ENCODE data around the gene ERCC8.

ERCC8 gene

DNA sequence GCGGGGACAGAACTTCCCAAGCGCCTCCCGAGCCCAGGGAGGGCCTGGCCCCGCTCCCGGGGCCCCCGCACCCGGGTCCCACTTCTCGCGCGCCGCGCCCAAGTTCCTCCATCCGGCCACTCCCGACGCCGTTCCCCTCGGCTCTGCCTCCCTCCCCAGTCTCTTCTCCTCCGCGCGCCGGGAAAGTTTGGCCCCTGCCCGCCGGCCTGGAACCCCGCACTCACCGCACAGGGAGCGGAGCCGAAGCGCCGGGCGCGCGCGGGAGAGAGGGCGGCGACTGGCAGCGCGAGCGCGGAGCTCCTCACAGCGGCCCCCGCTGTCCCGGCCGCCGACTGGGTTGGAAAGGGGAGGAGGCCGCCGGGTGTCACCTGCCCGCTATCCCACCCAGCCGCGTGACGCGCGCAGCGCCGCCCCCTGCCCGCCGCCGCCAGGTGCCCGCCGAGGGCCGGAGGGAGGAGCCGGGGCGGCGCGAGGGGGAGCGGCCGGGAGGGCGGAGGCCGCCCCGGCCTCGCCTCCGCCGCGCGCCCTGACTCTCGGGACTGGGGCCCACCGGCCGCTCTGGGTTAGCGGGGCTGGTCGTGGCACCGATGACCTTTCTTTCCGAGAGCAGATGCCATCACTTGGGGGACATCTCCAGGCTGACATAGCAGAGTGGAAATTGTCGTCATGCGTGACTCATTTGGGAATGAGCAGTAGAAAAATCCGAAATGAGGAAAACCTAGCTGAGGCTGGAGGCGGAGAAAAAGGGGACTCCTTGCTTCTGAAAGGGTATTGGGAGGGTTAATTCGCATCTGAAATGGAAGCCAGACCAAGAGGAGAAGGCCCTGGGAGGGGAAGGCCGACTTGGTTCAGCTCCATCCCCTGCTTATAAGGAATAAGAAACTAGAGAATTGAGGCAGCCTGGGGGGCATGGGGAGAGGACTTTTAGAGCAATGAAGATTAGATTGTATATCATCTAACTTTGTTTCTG lies 100.6 kb downstream of the ERCC8 start, which contains the start of gene ELOVL7 (continued):
- TF ChIP-seq ZNF157 (tag by site-specific recombination; IDR thresholded peaks at IDR 0.05) (no peak), ZNF391 (tag by site-specific recombination; IDR thresholded peaks at IDR 0.05; ENCODE audit: borderline replicate concordance, low read depth) (0 out of 2 replicates have a peak, but pooled peaks have one; percentile 56), ZSCAN23 (tag by site-specific recombination; IDR thresholded peaks at IDR 0.05) (no peak; the same call in 1 of the 2 replicates), ZNF202 (tag by site-specific recombination; IDR thresholded peaks at IDR 0.05; ENCODE audit: borderline replicate concordance) (no peak), GLIS2 (tag by site-specific recombination; IDR thresholded peaks at IDR 0.05) (peak; percentile 65), KLF16 (tag by site-specific recombination; IDR thresholded peaks at IDR 0.05) (no peak), ZNF701 (tag by site-specific recombination; IDR thresholded peaks at IDR 0.05) (0 out of 2 replicates have a peak, but pooled peaks have one; percentile 45), ZSCAN30 (tag by site-specific recombination; IDR thresholded peaks at IDR 0.05) (peak; percentile 77), SP2 (tag by site-specific recombination; IDR thresholded peaks at IDR 0.05) (no peak; the same call in 1 of the 2 replicates), ZNF266 (tag by site-specific recombination; IDR thresholded peaks at IDR 0.05; ENCODE audit: low read depth) (no peak), SCRT1 (tag by site-specific recombination; IDR thresholded peaks at IDR 0.05; ENCODE audit: borderline replicate concordance) (no peak), ZNF600 (tag by site-specific recombination; IDR thresholded peaks at IDR 0.05) (peak; percentile 11; the same call in 1 of the 2 replicates), ZNF510 (tag by site-specific recombination; IDR thresholded peaks at IDR 0.05; ENCODE audit: insufficient replicate concordance) (no peak), ZFP37 (tag by site-specific recombination; IDR thresholded peaks at IDR 0.05) (no peak), ZNF274 (IDR thresholded peaks at IDR 0.05; ENCODE audit: low read length) (no peak), ZNF274 (tag by site-specific recombination; IDR thresholded peaks at IDR 0.05; ENCODE audit: borderline replicate concordance) (no peak), ZBTB20 (tag by site-specific recombination; IDR thresholded peaks at IDR 0.05) (peak; percentile 99), YY2 (tag by site-specific recombination; IDR thresholded peaks at IDR 0.05) (no peak), BCL11A (tag by site-specific recombination; IDR thresholded peaks at IDR 0.05; ENCODE audit: low read depth) (no peak), ZBTB7A (tag by site-specific recombination; IDR thresholded peaks at IDR 0.05; ENCODE audit: low read depth) (no peak; the same call in 1 of the 2 replicates), GLI4 (tag by site-specific recombination; IDR thresholded peaks at IDR 0.05) (no peak), ZNF654 (tag by site-specific recombination; IDR thresholded peaks at IDR 0.05; ENCODE audit: low read depth) (no peak), ZNF501 (tag by site-specific recombination; IDR thresholded peaks at IDR 0.05) (peak; percentile 39; the same call in 1 of the 2 replicates), ZNF433 (tag by site-specific recombination; IDR thresholded peaks at IDR 0.05; ENCODE audit: low read depth) (no peak), ZNF214 (tag by site-specific recombination; IDR thresholded peaks at IDR 0.05; ENCODE audit: borderline replicate concordance) (no peak), ZNF473 (tag by site-specific recombination; IDR thresholded peaks at IDR 0.05) (no peak), ZIC2 (tag by site-specific recombination; IDR thresholded peaks at IDR 0.05) (peak; percentile 59; the same call in 1 of the 2 replicates)
- TF ChIP-seq, protein P1, sequence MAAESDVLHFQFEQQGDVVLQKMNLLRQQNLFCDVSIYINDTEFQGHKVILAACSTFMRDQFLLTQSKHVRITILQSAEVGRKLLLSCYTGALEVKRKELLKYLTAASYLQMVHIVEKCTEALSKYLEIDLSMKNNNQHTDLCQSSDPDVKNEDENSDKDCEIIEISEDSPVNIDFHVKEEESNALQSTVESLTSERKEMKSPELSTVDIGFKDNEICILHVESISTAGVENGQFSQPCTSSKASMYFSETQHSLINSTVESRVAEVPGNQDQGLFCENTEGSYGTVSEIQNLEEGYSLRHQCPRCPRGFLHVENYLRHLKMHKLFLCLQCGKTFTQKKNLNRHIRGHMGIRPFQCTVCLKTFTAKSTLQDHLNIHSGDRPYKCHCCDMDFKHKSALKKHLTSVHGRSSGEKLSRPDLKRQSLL (tag by site-specific recombination; IDR thresholded peaks at IDR 0.05) = 0 out of 2 replicates have a peak, but pooled peaks have one; percentile 11
- TF ChIP-seq, protein P2, sequence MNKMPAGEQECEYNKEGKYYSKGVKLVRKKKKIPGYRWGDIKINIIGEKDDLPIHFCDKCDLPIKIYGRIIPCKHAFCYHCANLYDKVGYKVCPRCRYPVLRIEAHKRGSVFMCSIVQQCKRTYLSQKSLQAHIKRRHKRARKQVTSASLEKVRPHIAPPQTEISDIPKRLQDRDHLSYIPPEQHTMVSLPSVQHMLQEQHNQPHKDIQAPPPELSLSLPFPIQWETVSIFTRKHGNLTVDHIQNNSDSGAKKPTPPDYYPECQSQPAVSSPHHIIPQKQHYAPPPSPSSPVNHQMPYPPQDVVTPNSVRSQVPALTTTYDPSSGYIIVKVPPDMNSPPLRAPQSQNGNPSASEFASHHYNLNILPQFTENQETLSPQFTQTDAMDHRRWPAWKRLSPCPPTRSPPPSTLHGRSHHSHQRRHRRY (tag by site-specific recombination; IDR thresholded peaks at IDR 0.05) = no peak
- TF ChIP-seq, protein P3, sequence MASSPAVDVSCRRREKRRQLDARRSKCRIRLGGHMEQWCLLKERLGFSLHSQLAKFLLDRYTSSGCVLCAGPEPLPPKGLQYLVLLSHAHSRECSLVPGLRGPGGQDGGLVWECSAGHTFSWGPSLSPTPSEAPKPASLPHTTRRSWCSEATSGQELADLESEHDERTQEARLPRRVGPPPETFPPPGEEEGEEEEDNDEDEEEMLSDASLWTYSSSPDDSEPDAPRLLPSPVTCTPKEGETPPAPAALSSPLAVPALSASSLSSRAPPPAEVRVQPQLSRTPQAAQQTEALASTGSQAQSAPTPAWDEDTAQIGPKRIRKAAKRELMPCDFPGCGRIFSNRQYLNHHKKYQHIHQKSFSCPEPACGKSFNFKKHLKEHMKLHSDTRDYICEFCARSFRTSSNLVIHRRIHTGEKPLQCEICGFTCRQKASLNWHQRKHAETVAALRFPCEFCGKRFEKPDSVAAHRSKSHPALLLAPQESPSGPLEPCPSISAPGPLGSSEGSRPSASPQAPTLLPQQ (tag by site-specific recombination; IDR thresholded peaks at IDR 0.05) = peak; percentile 99
- TF ChIP-seq, protein P4, sequence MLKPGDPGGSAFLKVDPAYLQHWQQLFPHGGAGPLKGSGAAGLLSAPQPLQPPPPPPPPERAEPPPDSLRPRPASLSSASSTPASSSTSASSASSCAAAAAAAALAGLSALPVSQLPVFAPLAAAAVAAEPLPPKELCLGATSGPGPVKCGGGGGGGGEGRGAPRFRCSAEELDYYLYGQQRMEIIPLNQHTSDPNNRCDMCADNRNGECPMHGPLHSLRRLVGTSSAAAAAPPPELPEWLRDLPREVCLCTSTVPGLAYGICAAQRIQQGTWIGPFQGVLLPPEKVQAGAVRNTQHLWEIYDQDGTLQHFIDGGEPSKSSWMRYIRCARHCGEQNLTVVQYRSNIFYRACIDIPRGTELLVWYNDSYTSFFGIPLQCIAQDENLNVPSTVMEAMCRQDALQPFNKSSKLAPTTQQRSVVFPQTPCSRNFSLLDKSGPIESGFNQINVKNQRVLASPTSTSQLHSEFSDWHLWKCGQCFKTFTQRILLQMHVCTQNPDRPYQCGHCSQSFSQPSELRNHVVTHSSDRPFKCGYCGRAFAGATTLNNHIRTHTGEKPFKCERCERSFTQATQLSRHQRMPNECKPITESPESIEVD (tag by site-specific recombination; IDR thresholded peaks at IDR 0.05) = no peak
- TF ChIP-seq, protein P5, sequence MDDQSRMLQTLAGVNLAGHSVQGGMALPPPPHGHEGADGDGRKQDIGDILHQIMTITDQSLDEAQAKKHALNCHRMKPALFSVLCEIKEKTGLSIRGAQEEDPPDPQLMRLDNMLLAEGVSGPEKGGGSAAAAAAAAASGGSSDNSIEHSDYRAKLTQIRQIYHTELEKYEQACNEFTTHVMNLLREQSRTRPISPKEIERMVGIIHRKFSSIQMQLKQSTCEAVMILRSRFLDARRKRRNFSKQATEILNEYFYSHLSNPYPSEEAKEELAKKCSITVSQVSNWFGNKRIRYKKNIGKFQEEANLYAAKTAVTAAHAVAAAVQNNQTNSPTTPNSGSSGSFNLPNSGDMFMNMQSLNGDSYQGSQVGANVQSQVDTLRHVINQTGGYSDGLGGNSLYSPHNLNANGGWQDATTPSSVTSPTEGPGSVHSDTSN (CRISPR knock-in tag; IDR thresholded peaks at IDR 0.05) = no peak
